ENCODE data around the gene ABAT.
A peak's percentile ranks its signal among the peaks of the same experiment; 100 is the strongest.
"Not testable (repeated sequence)": the region's sequence is repeated elsewhere in the genome, so short reads cannot be mapped to it uniquely, and the experiment has no call there.

Gene ABAT

GRCh38 chr16:8795091-8795490 lies 120.7 kb downstream of the ABAT start:
- DNase-seq: no peak

- no peak for DNase-seq
Measured at GRCh38 chr16:8795818-8796217, 121.4 kb downstream of the ABAT start.

- peak in 2 of 3 donors; percentile 2 to 23 for DNase-seq
Measured at GRCh38 chr16:8796469-8797363, 122.3 kb downstream of the ABAT start.

GRCh38 chr16:8797364-8798173 lies 123.2 kb downstream of the ABAT start, which contains the start of the genes PMM2 and TMEM186:
TSS of gene PMM2 (plus strand) at chr16:8797839. CDS start at chr16:8797883, 44 bp downstream.
TSS of gene TMEM186 (minus strand) at chr16:8797639. CDS start at chr16:8797614, 25 bp downstream.
- DNase-seq: peak; percentile 97 to 98 (median 97)

GRCh38 chr16:8798174-8798527 lies 123.7 kb downstream of the ABAT start:
- DNase-seq: no peak

- peak in 1 of 3 donors; percentile 3 for DNase-seq
Measured at GRCh38 chr16:8798535-8799157, 124.2 kb downstream of the ABAT start.

GRCh38 chr16:8801701-8802100 lies 127.3 kb downstream of the ABAT start:
- DNase-seq: no peak

GRCh38 chr16:8803733-8804132 lies 129.3 kb downstream of the ABAT start:
- DNase-seq: not testable (repeated sequence)

- no peak for DNase-seq
Measured at GRCh38 chr16:8804313-8804712, 129.9 kb downstream of the ABAT start.

GRCh38 chr16:8806272-8806983 lies 132.0 kb downstream of the ABAT start:
- DNase-seq: no peak

- no peak for DNase-seq
Measured at GRCh38 chr16:8807189-8807588, 132.8 kb downstream of the ABAT start.

GRCh38 chr16:8808009-8808408 lies 133.6 kb downstream of the ABAT start:
- DNase-seq: no peak

GRCh38 chr16:8808613-8809353 lies 134.4 kb downstream of the ABAT start:
- no peak for DNase-seq

GRCh38 chr16:8812162-8812843 lies 137.9 kb downstream of the ABAT start:
- DNase-seq: no peak

- no peak for DNase-seq
Measured at GRCh38 chr16:8814095-8814806, 139.8 kb downstream of the ABAT start.

- no peak for DNase-seq
Measured at GRCh38 chr16:8816967-8817655, 142.7 kb downstream of the ABAT start.

- no peak for DNase-seq
Measured at GRCh38 chr16:8818504-8819270, 144.3 kb downstream of the ABAT start.

- no peak for DNase-seq
Measured at GRCh38 chr16:8819411-8820034, 145.1 kb downstream of the ABAT start.

GRCh38 chr16:8822403-8822802 lies 148.0 kb downstream of the ABAT start:
- DNase-seq: no peak

All from suppressor macrophage treated with lipopolysaccharide for 1 hour (primary cell).